Neural crest cell (in vitro differentiated cells): ENCODE results near the gene THBD. TPM values are rescaled to one million over a fixed set of nuclear protein-coding genes. Genes with fewer than 3 reads are reported as not detected.

Experiments used
- DNase-seq: peaks from one replicate; pipeline ENCODE4 v3.0.0; 2021; ENCODE audit warnings: low read depth, mixed read lengths, low spot score
- H3K27ac Mint-ChIP-seq: one replicate; pipeline ENCODE4 v1.8.0; 2021; ENCODE audit warnings: mild to moderate bottlenecking, mixed read lengths; ENCODE audit not compliant: unreplicated experiment
- H3K27me3 Mint-ChIP-seq: 2 replicates; pipeline ENCODE4 v1.8.0; 2021; ENCODE audit warnings: low read depth, mild to moderate bottlenecking, mixed read lengths
- H3K36me3 Mint-ChIP-seq: 2 replicates; pipeline ENCODE4 v1.8.0; 2021; ENCODE audit warnings: low read depth, mild to moderate bottlenecking, mixed read lengths
- H3K4me1 Mint-ChIP-seq: 2 replicates; pipeline ENCODE4 v1.8.0; 2021; ENCODE audit warnings: mixed read lengths
- H3K4me3 Mint-ChIP-seq: one replicate; pipeline ENCODE4 v1.8.0; 2021; ENCODE audit warnings: mild to moderate bottlenecking, mixed read lengths
- H3K9me3 Mint-ChIP-seq: 2 replicates; pipeline ENCODE4 v1.8.0; 2021; ENCODE audit warnings: mixed read lengths
- CTCF ChIP-seq: fragments of 200-600 bp; sonication (generic); conservative IDR thresholded peaks from 2 replicates; pipeline ENCODE4 v1.5.0; 2021; ENCODE audit warnings: antibody characterized with exemption, mild to moderate bottlenecking
- total RNA-seq: library from RNA; stranded (reverse); gene quantifications from 2 replicates; pipeline ENCODE4 v1.2.1, GENCODE V29; 2021

The THBD gene
- total RNA-seq, 1 donor from 2014 or later, result 0.12 TPM

- no peak overlapping the region for H3K4me3 Mint-ChIP-seq
- H3K9me3 Mint-ChIP-seq, result no peaks in the 10 kb centered on the region
- no peak overlapping the region for H3K27ac Mint-ChIP-seq
- H3K27me3 Mint-ChIP-seq, result peaks cover 2% of the 10 kb centered on the region
- peaks cover 13% of the 10 kb centered on the region for H3K4me1 Mint-ChIP-seq
- DNase-seq, result no peak
- TF ChIP-seq CTCF, result no peak
- no peaks in the 10 kb centered on the region for H3K36me3 Mint-ChIP-seq
Observed at GRCh38 chr20:23095499-23095898, 46.0 kb upstream of the THBD start.

DNA sequence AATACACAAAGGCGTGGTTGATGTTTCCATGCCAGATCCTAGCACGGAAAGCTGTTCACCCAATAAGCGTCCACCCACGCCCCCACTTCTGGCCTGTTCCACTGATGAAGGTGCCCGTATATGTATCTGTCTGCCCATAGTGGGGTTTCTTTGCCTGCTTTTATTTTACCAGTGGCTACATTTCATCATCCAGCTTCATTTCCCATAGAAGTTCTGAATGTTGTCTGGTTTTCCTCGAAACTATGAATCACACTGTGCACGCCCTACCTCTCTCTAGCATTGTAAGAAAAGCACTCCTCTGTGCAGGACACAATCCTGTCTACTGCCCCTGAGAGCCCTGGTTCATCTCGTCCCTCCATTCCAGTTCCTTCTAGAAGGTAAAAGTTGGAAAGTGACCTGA is 45.5 kb upstream of the THBD start:
- Mint-ChIP-seq H3K27ac (no peak overlapping the region), H3K9me3 (no peaks in the 10 kb centered on the region), H3K27me3 (peaks cover 2% of the 10 kb centered on the region), H3K36me3 (no peaks in the 10 kb centered on the region), H3K4me1 (peaks cover 13% of the 10 kb centered on the region), H3K4me3 (no peak overlapping the region)
- no peak for DNase-seq
- TF ChIP-seq CTCF, result no peak

- Mint-ChIP-seq H3K9me3 (no peaks in the 10 kb centered on the region), H3K4me1 (peaks cover 13% of the 10 kb centered on the region), H3K27me3 (peaks cover 2% of the 10 kb centered on the region), H3K4me3 (no peak overlapping the region), H3K27ac (no peak overlapping the region), H3K36me3 (no peaks in the 10 kb centered on the region)
- DNase-seq, result no peak
- no peak for TF ChIP-seq CTCF
Observed at GRCh38 chr20:23094213-23094896, 44.9 kb upstream of the THBD start.

- Mint-ChIP-seq H3K27ac (no peak overlapping the region), H3K4me3 (no peak overlapping the region), H3K9me3 (no peaks in the 10 kb centered on the region), H3K36me3 (no peaks in the 10 kb centered on the region), H3K4me1 (peaks cover 13% of the 10 kb centered on the region), H3K27me3 (peaks cover 2% of the 10 kb centered on the region)
- TF ChIP-seq CTCF, result no peak
- DNase-seq, result no peak
Observed at GRCh38 chr20:23093613-23094012, 44.1 kb upstream of the THBD start.

DNA sequence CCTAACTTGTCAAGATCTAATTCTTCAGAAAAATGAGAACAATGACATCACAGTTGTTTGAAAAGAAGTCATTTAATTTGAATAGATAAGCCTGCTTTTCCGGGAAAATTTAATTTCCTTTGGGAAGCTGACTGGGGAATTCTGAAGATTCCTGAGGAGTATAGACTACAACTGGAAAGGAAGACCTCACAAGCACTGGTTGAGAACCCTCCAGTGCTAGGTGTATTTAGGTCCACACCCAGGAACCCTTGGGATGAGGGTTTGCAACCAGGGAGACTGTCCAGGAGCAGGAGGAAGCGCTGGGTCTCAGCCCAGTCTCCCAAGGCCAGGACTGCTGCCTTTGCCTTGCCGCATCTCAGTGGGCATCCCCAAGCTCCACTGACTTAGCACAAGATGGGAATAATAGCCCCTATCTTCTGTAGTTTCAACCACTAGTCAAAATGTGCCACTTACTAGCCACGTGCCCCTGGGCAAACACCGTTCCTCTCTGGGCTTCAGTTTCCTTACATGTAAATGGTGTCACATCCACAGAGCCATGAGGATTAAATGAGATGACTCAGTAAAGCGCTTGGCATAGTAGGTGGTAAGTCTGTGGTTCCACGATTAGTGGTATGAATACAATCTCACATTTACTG is 43.5 kb upstream of the THBD start:
- H3K27me3 Mint-ChIP-seq, result peaks cover 2% of the 10 kb centered on the region
- H3K9me3 Mint-ChIP-seq, result no peaks in the 10 kb centered on the region
- no peak for DNase-seq
- peaks cover 9% of the 10 kb centered on the region for H3K4me1 Mint-ChIP-seq
- no peak for TF ChIP-seq CTCF
- H3K36me3 Mint-ChIP-seq, result no peaks in the 10 kb centered on the region
- H3K4me3 Mint-ChIP-seq, result no peak overlapping the region
- no peak overlapping the region for H3K27ac Mint-ChIP-seq
